Activated T-cell treated with anti-CD3 and anti-CD28 coated beads, Interleukin-2, amount 50 U/mL, for 1 hour (primary cell): ENCODE measurements around the gene DCTN1.

Source experiments
- DNase-seq: peaks from one replicate; pipeline ENCODE4 v3.0.0-alpha.2; 2020

DCTN1 gene

DNA sequence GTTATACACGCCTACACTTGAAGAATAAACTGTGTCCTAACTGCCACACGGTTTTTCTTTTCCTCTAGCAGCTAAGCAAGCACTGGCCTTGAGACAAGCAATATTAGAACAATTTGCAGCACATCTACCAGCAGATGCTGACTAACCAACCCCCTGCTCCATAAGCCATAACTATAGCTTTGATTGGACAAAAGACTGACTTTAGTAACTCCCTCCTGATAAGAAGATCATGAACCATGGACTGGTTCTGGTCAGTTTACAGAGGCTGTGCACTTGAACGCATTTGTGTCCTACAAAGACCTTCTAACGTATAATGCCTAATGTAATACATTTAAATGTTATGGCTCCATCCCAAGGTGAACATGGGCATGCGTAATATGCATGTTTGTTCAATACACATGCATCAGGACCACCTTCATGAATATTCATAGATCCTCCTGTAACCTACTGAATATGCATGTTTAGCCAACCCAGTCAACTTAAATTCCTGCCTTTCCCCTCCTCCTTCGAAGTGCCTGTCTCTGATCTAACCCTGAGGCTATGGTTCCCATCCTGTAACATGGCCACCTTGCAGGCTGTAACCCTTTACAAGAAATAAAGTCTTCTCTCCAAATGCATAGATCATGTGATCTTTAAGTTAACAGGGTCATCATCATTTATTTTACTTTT lies 63.4 kb downstream of the DCTN1 start:
- DNase-seq: no peak

DNA sequence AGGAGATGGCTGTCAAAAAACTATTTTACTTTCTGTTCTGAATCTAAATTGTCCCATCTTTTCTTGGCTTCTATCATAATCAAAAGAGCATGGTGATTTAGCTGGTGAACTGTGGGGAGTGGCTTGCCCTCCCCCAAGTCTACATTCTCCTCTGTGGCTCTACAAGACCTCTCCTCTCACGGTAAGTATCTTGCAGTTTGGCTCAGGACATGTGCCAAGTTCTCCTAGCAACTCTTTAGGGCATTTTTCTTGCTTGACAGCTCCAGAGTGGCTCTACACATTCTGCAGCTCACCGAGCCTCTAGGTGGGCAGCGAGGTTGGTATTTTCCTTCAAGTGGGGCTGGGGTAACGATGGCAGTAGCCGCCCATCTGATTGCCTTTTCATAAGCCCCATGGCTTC lies 66.0 kb downstream of the DCTN1 start:
- no peak for DNase-seq

DNA sequence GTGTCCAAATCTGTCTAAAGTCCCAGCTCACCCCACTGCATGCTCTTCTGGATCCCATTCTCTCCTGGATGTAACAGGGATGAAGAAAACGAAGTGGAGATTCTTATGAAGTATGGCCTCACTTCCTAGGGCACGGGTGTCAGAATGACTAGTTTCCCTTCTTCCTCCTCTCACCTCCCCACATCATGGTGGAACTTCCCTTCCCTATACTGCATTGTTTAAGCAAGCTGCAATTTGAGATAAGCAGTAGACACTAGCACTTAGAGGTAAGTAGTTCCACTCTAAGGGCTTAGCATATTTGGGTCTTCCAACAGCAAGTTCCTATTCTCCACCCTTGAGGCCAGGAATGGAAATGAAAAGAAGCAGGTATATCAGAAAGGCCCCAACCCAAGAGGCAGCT lies 66.6 kb downstream of the DCTN1 start:
- no peak for DNase-seq

DNA sequence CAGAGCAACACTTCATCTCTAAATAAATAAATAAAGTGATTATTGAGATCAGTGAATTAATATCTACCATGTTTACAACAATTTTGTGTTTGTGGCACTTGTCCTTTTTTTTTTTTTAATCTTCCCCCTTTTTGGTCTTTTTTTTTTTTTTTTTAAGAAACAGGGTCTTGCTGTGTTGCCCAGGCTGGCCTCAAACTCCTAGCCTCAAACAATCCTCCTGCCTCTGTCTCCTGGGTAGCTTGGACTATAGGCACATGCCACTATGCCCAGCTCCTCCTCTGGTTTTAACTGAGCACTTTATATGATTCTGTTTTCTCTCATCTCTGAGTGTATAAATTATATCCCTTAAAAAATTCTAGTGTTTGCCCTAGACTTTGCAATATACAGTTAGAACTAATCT lies 67.2 kb downstream of the DCTN1 start:
- DNase-seq: no peak
